Measurements from ENCODE around the gene CEACAM7.

Gene CEACAM7

GRCh38 chr19:41699968-41700323, 11.9 kb upstream of the CEACAM7 start:
- DNase-seq (ENCODE audit: extremely low spot score), result no peak
- TF ChIP-seq BHLHE40 (IDR thresholded peaks at IDR 0.05; ENCODE audit: borderline replicate concordance) (no peak), FOXA1 (IDR thresholded peaks at IDR 0.05) (no peak), SP1 (IDR thresholded peaks at IDR 0.05) (no peak), TARDBP (IDR thresholded peaks at IDR 0.05) (no peak), FOXK2 (IDR thresholded peaks at IDR 0.05) (no peak), ELF4 (IDR thresholded peaks at IDR 0.05) (no peak), CTBP1 (IDR thresholded peaks at IDR 0.05; ENCODE audit: borderline replicate concordance) (no peak), FOXM1 (IDR thresholded peaks at IDR 0.05; ENCODE audit: borderline replicate concordance) (no peak), SUZ12 (IDR thresholded peaks at IDR 0.05) (no peak), ARNT (IDR thresholded peaks at IDR 0.05) (no peak), LEF1 (IDR thresholded peaks at IDR 0.05; ENCODE audit: borderline replicate concordance) (no peak), ZNF384 (IDR thresholded peaks at IDR 0.05) (no peak), PKNOX1 (IDR thresholded peaks at IDR 0.05) (no peak)
- CTCF ChIA-PET, result no interaction called here
- POLR2A ChIA-PET, result no interaction called here

- ChIA-PET POLR2A (no interaction called here), CTCF (no interaction called here)
- no peak for TF ChIP-seq FOXK2 (IDR thresholded peaks at IDR 0.05)
- TF ChIP-seq LEF1 (IDR thresholded peaks at IDR 0.05; ENCODE audit: borderline replicate concordance), result no peak
- TF ChIP-seq L3MBTL2 (conservative IDR thresholded peaks at IDR 0.05), result no peak
- no peak for DNase-seq (ENCODE audit: extremely low spot score)
Measured at GRCh38 chr19:41699231-41699967, 11.3 kb upstream of the CEACAM7 start.

- CTCF ChIA-PET, result no interaction called here
- POLR2A ChIA-PET, result no interaction called here
- no peak for DNase-seq (ENCODE audit: extremely low spot score)
- TF ChIP-seq ZNF384 (IDR thresholded peaks at IDR 0.05) (no peak), SP1 (IDR thresholded peaks at IDR 0.05) (no peak), SUZ12 (IDR thresholded peaks at IDR 0.05) (no peak), ELF4 (IDR thresholded peaks at IDR 0.05) (no peak), BHLHE40 (IDR thresholded peaks at IDR 0.05; ENCODE audit: borderline replicate concordance) (no peak), FOXK2 (IDR thresholded peaks at IDR 0.05) (no peak), L3MBTL2 (conservative IDR thresholded peaks at IDR 0.05) (no peak), FOXM1 (IDR thresholded peaks at IDR 0.05; ENCODE audit: borderline replicate concordance) (no peak), HDGF (IDR thresholded peaks at IDR 0.05; ENCODE audit: borderline replicate concordance) (no peak), PKNOX1 (IDR thresholded peaks at IDR 0.05) (no peak), CTBP1 (IDR thresholded peaks at IDR 0.05; ENCODE audit: borderline replicate concordance) (no peak), FOXA1 (IDR thresholded peaks at IDR 0.05) (no peak), NFRKB (IDR thresholded peaks at IDR 0.05) (no peak), LEF1 (IDR thresholded peaks at IDR 0.05; ENCODE audit: borderline replicate concordance) (no peak), ARNT (IDR thresholded peaks at IDR 0.05) (no peak)
Measured at GRCh38 chr19:41698746-41699230, 10.7 kb upstream of the CEACAM7 start.

- ChIA-PET POLR2A (no interaction called here), CTCF (interaction anchor here (1.1 kb wide), 1 partner anchor 10 kb away, joined by 5 read pairs; no protein-coding TSS in a partner anchor)
- TF ChIP-seq FOXA1 (IDR thresholded peaks at IDR 0.05) (no peak), NFRKB (IDR thresholded peaks at IDR 0.05) (no peak), ARNT (IDR thresholded peaks at IDR 0.05) (no peak), TARDBP (IDR thresholded peaks at IDR 0.05) (no peak), SUZ12 (IDR thresholded peaks at IDR 0.05) (no peak), BHLHE40 (IDR thresholded peaks at IDR 0.05; ENCODE audit: borderline replicate concordance) (no peak), ELF4 (IDR thresholded peaks at IDR 0.05) (no peak), LEF1 (IDR thresholded peaks at IDR 0.05; ENCODE audit: borderline replicate concordance) (no peak), L3MBTL2 (conservative IDR thresholded peaks at IDR 0.05) (no peak)
- no peak for DNase-seq (ENCODE audit: extremely low spot score)
Measured at GRCh38 chr19:41697198-41697855, 9.3 kb upstream of the CEACAM7 start.

- ChIA-PET CTCF (no interaction called here), POLR2A (no interaction called here)
- no peak for TF ChIP-seq SP1 (IDR thresholded peaks at IDR 0.05)
- TF ChIP-seq SUZ12 (IDR thresholded peaks at IDR 0.05), result no peak
- TF ChIP-seq ZNF384 (IDR thresholded peaks at IDR 0.05), result no peak
- no peak for TF ChIP-seq PKNOX1 (IDR thresholded peaks at IDR 0.05)
- no peak for TF ChIP-seq FOXK2 (IDR thresholded peaks at IDR 0.05)
- TF ChIP-seq ARNT (IDR thresholded peaks at IDR 0.05), result no peak
- no peak for TF ChIP-seq ELF4 (IDR thresholded peaks at IDR 0.05)
- no peak for TF ChIP-seq FOXM1 (IDR thresholded peaks at IDR 0.05; ENCODE audit: borderline replicate concordance)
- TF ChIP-seq NFRKB (IDR thresholded peaks at IDR 0.05), result no peak
- no peak for TF ChIP-seq HDGF (IDR thresholded peaks at IDR 0.05; ENCODE audit: borderline replicate concordance)
- TF ChIP-seq CTBP1 (IDR thresholded peaks at IDR 0.05; ENCODE audit: borderline replicate concordance), result no peak
- TF ChIP-seq FOXA1 (IDR thresholded peaks at IDR 0.05), result no peak
- no peak for TF ChIP-seq LEF1 (IDR thresholded peaks at IDR 0.05; ENCODE audit: borderline replicate concordance)
- no peak for TF ChIP-seq TARDBP (IDR thresholded peaks at IDR 0.05)
- TF ChIP-seq L3MBTL2 (conservative IDR thresholded peaks at IDR 0.05), result no peak
- no peak for TF ChIP-seq BHLHE40 (IDR thresholded peaks at IDR 0.05; ENCODE audit: borderline replicate concordance)
- DNase-seq (ENCODE audit: extremely low spot score), result no peak
Measured at GRCh38 chr19:41696402-41697197, 8.5 kb upstream of the CEACAM7 start.

All from HEK293T (cell line).